Body of pancreas (tissue), 4 donors: ENCODE data around the gene SLC35D1.

ENCODE experiments used
- POLR2A ChIP-seq, 3 donors: fragments of 450-650 bp; IDR thresholded peaks; one replicate each; pipeline ENCODE4 v1.6.1; 2016; ENCODE audit warnings: antibody characterized with exemption in 3 of 3, mild to moderate bottlenecking in 2 of 3
- TF ChIP-seq, protein P1 (sequence below), 7 experiments: fragments of 450-650 bp in 4 of 7; fragments of 200-600 bp in 3 of 7; sonication (generic) in 3 of 7; IDR thresholded peaks; one replicate each; pipeline ENCODE4 v1.5.1; 2016 to 2019; ENCODE audit warnings: antibody characterized with exemption in 7 of 7

DNA sequence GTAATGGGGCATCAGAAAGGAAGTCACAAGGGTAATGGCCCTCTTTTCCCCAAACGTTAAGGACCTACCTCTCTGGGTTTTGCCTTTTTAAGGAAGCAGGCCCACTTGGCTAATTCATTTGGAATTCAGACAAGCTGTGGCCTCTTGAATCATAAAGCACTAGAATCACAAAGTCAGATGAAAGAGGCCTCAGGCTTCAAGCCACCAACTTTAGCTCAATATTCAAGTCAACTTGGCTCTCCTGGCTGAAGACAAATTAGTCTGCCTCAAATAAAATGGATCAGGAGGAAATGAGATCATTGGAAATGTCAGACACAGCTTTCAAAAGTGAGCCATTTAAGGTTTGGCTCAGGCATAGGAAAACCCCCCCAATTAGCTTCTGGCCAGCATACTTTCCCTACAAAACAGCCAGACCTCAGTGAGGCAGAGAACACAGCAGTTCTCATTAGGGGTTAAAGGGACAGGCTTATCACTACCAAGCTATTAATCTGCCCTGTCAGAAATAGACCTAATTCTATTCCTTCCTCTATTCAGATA, 34.3 kb downstream of the SLC35D1 start:
- TF ChIP-seq, protein P1, sequence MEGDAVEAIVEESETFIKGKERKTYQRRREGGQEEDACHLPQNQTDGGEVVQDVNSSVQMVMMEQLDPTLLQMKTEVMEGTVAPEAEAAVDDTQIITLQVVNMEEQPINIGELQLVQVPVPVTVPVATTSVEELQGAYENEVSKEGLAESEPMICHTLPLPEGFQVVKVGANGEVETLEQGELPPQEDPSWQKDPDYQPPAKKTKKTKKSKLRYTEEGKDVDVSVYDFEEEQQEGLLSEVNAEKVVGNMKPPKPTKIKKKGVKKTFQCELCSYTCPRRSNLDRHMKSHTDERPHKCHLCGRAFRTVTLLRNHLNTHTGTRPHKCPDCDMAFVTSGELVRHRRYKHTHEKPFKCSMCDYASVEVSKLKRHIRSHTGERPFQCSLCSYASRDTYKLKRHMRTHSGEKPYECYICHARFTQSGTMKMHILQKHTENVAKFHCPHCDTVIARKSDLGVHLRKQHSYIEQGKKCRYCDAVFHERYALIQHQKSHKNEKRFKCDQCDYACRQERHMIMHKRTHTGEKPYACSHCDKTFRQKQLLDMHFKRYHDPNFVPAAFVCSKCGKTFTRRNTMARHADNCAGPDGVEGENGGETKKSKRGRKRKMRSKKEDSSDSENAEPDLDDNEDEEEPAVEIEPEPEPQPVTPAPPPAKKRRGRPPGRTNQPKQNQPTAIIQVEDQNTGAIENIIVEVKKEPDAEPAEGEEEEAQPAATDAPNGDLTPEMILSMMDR (IDR thresholded peaks at IDR 0.05), result no peak
- no peak for TF ChIP-seq POLR2A (IDR thresholded peaks at IDR 0.05)
